MV-4-11 (cell line): Measurements from ENCODE around the gene DCLK1.

Experiments
- DNase-seq: peaks from one replicate; lab custom pipeline; 2025; lab: John Stamatoyannopoulos, UW

The DCLK1 gene

GRCh38 chr13:35744566-35745178 lies 386.5 kb downstream of the DCLK1 start:
- DNase-seq, result no peak

GRCh38 chr13:35744144-35744543 lies 387.0 kb downstream of the DCLK1 start:
- DNase-seq, result no peak

- no peak for DNase-seq
Observed at GRCh38 chr13:35743165-35743564, 388.0 kb downstream of the DCLK1 start.

- no peak for DNase-seq
Observed at GRCh38 chr13:35741657-35742056, 389.5 kb downstream of the DCLK1 start.

- no peak for DNase-seq
Observed at GRCh38 chr13:35736876-35737275, 394.3 kb downstream of the DCLK1 start.

- no peak for DNase-seq
Observed at GRCh38 chr13:35733827-35734226, 397.4 kb downstream of the DCLK1 start.

GRCh38 chr13:35732565-35732964 lies 398.6 kb downstream of the DCLK1 start:
- no peak for DNase-seq

GRCh38 chr13:35731471-35731870 lies 399.7 kb downstream of the DCLK1 start:
- no peak for DNase-seq

- DNase-seq, result no peak
Observed at GRCh38 chr13:35729926-35730627, 401.1 kb downstream of the DCLK1 start.

- peak; percentile 87 for DNase-seq
Observed at GRCh38 chr13:35727881-35728280, 403.3 kb downstream of the DCLK1 start.

GRCh38 chr13:35724446-35724845 lies 406.7 kb downstream of the DCLK1 start:
- no peak for DNase-seq

- DNase-seq, result peak; percentile 69
Observed at GRCh38 chr13:35723821-35724220, 407.4 kb downstream of the DCLK1 start.

- peak; percentile 69 for DNase-seq
Observed at GRCh38 chr13:35723053-35723461, 408.1 kb downstream of the DCLK1 start.

GRCh38 chr13:35722458-35723052 lies 408.6 kb downstream of the DCLK1 start:
- DNase-seq, result peak; percentile 96

- no peak for DNase-seq
Observed at GRCh38 chr13:35720690-35721554, 410.3 kb downstream of the DCLK1 start.

GRCh38 chr13:35720290-35720689 lies 410.9 kb downstream of the DCLK1 start:
- no peak for DNase-seq
